ENCODE results near the gene FABP7. TPM values are rescaled to one million over a fixed set of nuclear protein-coding genes. Genes with fewer than 3 reads are reported as not detected.

Gene FABP7
- total RNA-seq, 6 experiments from 2014 or later, result not detected

GRCh38 chr6:122809691-122810090, 30.2 kb downstream of the FABP7 start:
- Mint-ChIP-seq H3K27me3 (ENCODE audit: insufficient read depth) (no peaks in the 10 kb centered on the region; the same call in 1 of the 2 replicates), H3K36me3 (ENCODE audit: low read depth) (no peaks in the 10 kb centered on the region), H3K27ac (no peak overlapping the region), H3K4me3 (no peak overlapping the region), H3K9me3 (no peaks in the 10 kb centered on the region), H3K4me1 (ENCODE audit: low read depth) (no peaks in the 10 kb centered on the region)
- DNase-seq, result no peak
- TF ChIP-seq CTCF (IDR thresholded peaks at IDR 0.05), result no peak

DNA sequence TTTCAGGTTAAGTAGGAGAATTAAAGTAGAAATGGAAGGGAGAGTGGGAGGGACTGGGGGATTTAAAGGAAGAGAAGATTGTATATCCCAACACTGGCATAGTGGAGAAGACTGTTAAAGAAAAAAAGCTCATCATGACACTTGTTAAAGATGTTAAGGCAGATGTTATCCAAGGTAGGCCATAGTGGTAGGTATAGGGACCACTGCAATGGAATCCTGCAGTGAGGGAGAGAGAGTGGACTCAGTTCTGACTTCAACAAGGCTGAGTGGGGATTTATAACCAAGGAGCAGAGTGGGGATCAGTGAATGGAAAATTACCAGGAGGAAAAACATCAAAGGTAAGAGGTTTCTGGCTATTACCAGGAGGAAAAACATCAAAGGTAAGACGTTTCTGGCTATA, 30.7 kb downstream of the FABP7 start:
- no peak overlapping the region for H3K27ac Mint-ChIP-seq
- H3K36me3 Mint-ChIP-seq (ENCODE audit: low read depth), result no peaks in the 10 kb centered on the region
- H3K27me3 Mint-ChIP-seq (ENCODE audit: insufficient read depth), result no peaks in the 10 kb centered on the region; the same call in 1 of the 2 replicates
- no peaks in the 10 kb centered on the region for H3K4me1 Mint-ChIP-seq (ENCODE audit: low read depth)
- H3K4me3 Mint-ChIP-seq, result no peak overlapping the region
- no peaks in the 10 kb centered on the region for H3K9me3 Mint-ChIP-seq
- no peak for DNase-seq
- TF ChIP-seq CTCF (IDR thresholded peaks at IDR 0.05), result no peak

DNA sequence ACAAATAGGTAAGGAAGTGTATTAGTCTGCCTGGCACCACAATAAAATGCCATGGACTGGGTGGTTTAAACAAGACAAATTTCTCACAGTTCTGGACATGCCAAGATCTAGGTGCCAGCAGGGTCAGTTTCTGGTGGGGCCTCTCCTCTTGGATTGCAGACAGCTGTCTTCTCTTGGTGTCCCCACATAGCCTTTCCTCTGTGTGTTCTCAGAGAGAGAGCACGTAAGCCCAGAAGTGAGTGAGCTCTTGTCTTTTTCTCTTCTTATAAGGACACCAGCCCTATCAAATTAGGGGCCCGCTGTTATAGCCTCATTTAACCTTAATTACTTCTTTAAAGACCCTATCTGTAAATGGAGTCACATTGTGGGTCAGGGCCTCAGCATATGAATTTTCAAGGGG, 37.8 kb downstream of the FABP7 start:
- Mint-ChIP-seq H3K27me3 (ENCODE audit: insufficient read depth) (peaks cover 4% of the 10 kb centered on the region; the same call in 1 of the 2 replicates), H3K36me3 (ENCODE audit: low read depth) (no peaks in the 10 kb centered on the region), H3K9me3 (no peaks in the 10 kb centered on the region), H3K4me1 (ENCODE audit: low read depth) (no peaks in the 10 kb centered on the region), H3K27ac (no peak overlapping the region), H3K4me3 (no peak overlapping the region)
- TF ChIP-seq CTCF (IDR thresholded peaks at IDR 0.05), result no peak
- no peak for DNase-seq

DNA sequence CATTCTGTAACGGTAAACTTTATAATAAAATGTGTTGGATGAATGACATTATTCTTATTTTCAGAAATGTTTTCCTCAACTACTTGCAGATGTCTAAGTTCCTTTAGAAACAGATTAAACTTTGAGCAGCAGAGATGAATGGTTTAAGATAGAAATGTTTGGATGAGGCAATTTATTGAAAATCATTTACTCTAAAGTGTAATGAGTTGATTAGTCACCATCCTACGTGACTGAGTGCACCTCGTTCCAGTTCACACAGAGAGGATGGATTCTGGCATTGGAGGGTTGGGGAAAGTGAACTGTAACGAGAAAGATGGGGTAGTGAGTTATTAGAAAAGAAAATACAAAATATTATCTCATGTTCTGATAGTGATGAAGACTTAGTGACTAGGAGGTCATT, 38.2 kb downstream of the FABP7 start:
- H3K27me3 Mint-ChIP-seq (ENCODE audit: insufficient read depth), result peaks cover 4% of the 10 kb centered on the region; the same call in 1 of the 2 replicates

DNA sequence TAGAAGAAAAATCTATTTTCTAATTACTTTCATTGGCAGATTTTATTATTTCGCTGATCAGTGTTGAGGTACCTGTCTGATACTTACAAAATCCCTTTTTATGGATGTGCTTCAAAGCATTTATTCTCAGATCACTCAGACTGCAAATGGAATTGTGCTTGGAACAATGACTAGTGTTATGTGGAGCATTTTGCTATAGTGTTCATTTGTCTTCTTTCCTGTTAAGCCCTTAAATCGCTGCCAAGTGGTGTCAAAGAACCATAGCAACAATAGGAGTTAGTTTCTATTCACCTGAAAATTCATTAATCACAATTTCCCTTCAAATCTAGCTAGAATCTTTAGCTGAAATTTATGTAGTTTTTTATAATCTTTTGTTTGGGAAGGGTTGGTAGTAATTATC, 39.4 kb downstream of the FABP7 start:
- no peak for DNase-seq
- Mint-ChIP-seq H3K27me3 (ENCODE audit: insufficient read depth) (peaks cover 4% of the 10 kb centered on the region; the same call in 1 of the 2 replicates), H3K36me3 (ENCODE audit: low read depth) (no peaks in the 10 kb centered on the region), H3K9me3 (no peaks in the 10 kb centered on the region), H3K4me3 (no peak overlapping the region), H3K4me1 (ENCODE audit: low read depth) (no peaks in the 10 kb centered on the region), H3K27ac (no peak overlapping the region)
- no peak for TF ChIP-seq CTCF (IDR thresholded peaks at IDR 0.05)

More for the DNA sequence above, 38.2 kb downstream of the FABP7 start:
- Mint-ChIP-seq H3K9me3 (no peaks in the 10 kb centered on the region), H3K27ac (no peak overlapping the region), H3K4me3 (no peak overlapping the region), H3K4me1 (ENCODE audit: low read depth) (no peaks in the 10 kb centered on the region), H3K36me3 (ENCODE audit: low read depth) (no peaks in the 10 kb centered on the region)
- no peak for TF ChIP-seq CTCF (IDR thresholded peaks at IDR 0.05)
- no peak for DNase-seq

DNA sequence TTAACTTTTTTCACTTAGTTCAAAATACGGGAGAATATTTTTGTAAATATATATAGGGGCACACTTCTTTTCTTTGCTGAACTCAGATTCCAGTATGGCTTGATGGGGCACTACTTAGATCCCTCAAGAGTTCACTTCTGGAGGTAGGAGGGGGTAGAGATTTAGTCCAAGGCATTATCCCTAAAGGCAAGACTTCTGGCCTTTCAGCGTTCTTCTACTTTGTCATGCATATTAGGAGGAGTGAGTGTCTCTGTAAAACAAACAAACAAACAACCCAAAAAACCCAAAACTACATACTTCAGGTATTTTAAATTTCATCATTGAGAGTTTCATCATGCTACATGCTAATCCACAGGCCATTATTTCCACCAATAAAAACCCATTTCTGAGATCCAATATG, 41.6 kb downstream of the FABP7 start:
- Mint-ChIP-seq H3K4me1 (ENCODE audit: low read depth) (no peaks in the 10 kb centered on the region), H3K27ac (no peak overlapping the region), H3K4me3 (no peak overlapping the region), H3K36me3 (ENCODE audit: low read depth) (no peaks in the 10 kb centered on the region), H3K9me3 (no peaks in the 10 kb centered on the region), H3K27me3 (ENCODE audit: insufficient read depth) (peaks cover 4% of the 10 kb centered on the region)
- DNase-seq, result no peak
- TF ChIP-seq CTCF (IDR thresholded peaks at IDR 0.05), result no peak
